ENCODE measurements around the gene CCDC50.
A peak's percentile ranks its signal among the peaks of the same experiment; 100 is the strongest.

The CCDC50 gene, protein sequence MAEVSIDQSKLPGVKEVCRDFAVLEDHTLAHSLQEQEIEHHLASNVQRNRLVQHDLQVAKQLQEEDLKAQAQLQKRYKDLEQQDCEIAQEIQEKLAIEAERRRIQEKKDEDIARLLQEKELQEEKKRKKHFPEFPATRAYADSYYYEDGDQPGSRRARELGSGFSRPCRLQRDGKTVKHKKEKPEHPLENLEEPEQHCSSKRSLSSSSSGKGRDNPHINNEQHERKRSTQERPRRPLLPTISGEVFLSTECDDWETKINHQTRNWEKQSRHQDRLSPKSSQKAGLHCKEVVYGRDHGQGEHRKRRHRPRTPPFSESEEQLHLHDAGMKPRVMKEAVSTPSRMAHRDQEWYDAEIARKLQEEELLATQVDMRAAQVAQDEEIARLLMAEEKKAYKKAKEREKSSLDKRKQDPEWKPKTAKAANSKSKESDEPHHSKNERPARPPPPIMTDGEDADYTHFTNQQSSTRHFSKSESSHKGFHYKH

GRCh38 chr3:191328962-191329653 lies at the start of gene CCDC50:
Gene CCDC50 (plus strand): TSS chr3:191329394. CDS start chr3:191329675, 281 bp downstream.
- peak within 1 kb of the TSS; percentile 67 for H3K27ac ChIP-seq
- TF ChIP-seq ZFX (IDR thresholded peaks at IDR 0.05; ENCODE audit: borderline replicate concordance): no peak
- TF ChIP-seq, protein P1, sequence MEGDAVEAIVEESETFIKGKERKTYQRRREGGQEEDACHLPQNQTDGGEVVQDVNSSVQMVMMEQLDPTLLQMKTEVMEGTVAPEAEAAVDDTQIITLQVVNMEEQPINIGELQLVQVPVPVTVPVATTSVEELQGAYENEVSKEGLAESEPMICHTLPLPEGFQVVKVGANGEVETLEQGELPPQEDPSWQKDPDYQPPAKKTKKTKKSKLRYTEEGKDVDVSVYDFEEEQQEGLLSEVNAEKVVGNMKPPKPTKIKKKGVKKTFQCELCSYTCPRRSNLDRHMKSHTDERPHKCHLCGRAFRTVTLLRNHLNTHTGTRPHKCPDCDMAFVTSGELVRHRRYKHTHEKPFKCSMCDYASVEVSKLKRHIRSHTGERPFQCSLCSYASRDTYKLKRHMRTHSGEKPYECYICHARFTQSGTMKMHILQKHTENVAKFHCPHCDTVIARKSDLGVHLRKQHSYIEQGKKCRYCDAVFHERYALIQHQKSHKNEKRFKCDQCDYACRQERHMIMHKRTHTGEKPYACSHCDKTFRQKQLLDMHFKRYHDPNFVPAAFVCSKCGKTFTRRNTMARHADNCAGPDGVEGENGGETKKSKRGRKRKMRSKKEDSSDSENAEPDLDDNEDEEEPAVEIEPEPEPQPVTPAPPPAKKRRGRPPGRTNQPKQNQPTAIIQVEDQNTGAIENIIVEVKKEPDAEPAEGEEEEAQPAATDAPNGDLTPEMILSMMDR (IDR thresholded peaks at IDR 0.05): no peak

DNA sequence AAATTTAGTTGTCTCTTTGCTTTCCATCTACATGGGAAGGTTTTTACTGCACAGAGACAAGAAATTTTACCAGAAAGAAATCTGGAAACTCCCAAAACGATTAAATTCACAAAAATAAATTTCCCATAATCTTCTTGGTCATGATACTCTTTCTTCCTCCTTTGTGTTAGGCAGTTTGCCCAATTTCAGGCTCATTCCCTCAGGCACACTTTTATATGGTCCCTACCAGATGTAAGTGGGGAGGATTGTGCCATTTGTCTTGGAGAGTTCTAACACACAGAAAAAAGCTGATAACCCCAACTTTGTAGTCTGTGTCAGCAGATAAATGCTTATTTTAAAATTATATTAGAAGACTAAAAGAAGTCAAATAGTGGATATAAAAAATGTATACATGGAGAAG lies 49.1 kb upstream of the CCDC50 start:
- no peak overlapping the region for H3K27ac ChIP-seq
- TF ChIP-seq, protein P1 (IDR thresholded peaks at IDR 0.05): no peak
- no peak for TF ChIP-seq ZFX (IDR thresholded peaks at IDR 0.05; ENCODE audit: borderline replicate concordance)

DNA sequence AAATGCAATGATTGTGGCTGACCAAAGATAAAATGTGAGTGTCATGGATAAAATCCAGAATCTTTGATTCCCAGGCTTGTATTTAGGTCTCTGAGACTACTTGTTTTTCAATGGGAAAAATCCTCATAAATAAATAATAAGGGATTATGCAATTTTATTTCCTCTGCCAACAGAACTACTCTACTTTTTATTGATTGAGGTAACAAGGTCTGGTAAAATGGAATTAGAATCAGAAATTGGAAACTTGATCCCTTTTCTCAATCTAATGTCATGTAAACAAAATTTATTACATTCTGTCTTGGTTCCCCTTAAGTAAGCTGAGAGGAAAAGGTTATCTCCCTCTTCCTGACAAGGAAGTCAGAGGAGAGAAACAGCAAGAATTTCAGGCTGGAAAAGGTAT lies 48.3 kb upstream of the CCDC50 start:
- no peak overlapping the region for H3K27ac ChIP-seq
- no peak for TF ChIP-seq ZFX (IDR thresholded peaks at IDR 0.05; ENCODE audit: borderline replicate concordance)
- TF ChIP-seq, protein P1 (IDR thresholded peaks at IDR 0.05): no peak

- no peak overlapping the region for H3K27ac ChIP-seq
- TF ChIP-seq, protein P1 (IDR thresholded peaks at IDR 0.05): no peak
- no peak for TF ChIP-seq ZFX (IDR thresholded peaks at IDR 0.05; ENCODE audit: borderline replicate concordance)
These were observed 46.7 kb upstream of the CCDC50 start for GRCh38 chr3:191282251-191283185.

DNA sequence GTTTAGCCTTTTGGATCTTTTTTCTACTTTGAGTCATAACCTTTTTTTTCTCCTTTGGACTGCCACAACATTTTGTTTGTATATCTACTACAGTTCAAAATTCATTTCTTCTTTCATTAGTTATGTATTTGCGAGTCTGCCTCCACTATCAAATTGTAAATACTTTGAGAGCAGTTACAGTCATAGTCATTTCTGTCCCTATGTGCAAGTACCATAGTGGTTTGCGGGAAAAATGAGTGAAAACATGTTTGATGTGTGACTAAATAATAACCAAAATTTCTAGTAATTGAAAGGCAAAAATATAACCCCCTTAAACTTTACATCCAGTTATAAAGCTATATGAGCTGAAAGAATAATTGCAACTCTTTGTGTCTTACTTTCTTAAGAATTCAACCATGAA lies 45.8 kb upstream of the CCDC50 start:
- no peak overlapping the region for H3K27ac ChIP-seq
- TF ChIP-seq, protein P1 (IDR thresholded peaks at IDR 0.05): no peak
- no peak for TF ChIP-seq ZFX (IDR thresholded peaks at IDR 0.05; ENCODE audit: borderline replicate concordance)

DNA sequence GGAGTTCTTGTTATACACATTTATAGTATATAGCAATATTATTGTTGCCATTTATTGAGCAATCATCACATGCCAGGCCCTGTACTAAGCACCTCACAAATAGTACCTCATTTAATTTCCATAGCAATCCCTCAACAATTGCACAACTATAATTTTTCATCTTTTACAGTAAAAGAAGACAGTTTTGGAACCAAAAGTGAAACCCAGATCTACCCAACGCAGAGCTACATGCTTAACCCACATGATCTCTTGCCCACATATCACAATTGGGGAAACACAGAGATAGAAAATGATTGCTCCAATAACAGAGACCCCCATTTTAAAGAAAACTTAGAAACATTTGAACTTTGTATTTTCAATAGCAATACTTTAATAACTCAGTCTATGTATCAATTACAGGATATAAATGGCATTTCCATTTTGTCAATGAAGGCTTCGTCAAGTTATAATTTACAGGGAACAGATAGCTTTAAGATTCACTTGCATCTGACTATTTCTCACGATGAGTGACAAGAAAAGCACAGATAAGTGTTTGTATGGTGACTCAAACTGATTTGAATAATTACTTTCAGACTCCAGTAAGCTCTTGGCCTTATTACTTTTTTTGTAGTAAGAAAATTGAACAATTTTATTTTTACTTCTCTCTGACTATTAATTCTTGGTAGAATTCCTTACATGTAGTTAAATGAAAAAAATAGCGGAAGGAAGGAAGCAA lies 38.7 kb upstream of the CCDC50 start:
- H3K27ac ChIP-seq: no peak overlapping the region

More for the DNA sequence above, 38.7 kb upstream of the CCDC50 start:
- TF ChIP-seq, protein P1 (IDR thresholded peaks at IDR 0.05): no peak
- TF ChIP-seq ZFX (IDR thresholded peaks at IDR 0.05; ENCODE audit: borderline replicate concordance): no peak
